Measurements from ENCODE around the gene GPR160. TPM values are rescaled to one million over a fixed set of nuclear protein-coding genes. Genes with fewer than 3 reads are reported as not detected.

GPR160 gene
- total and polyA plus RNA-seq, 9 of the 15 experiments (the other 6 are each of a cell fraction or from before 2014, with no cell fraction given), result 1.3 to 10.5 (median 8.3) TPM

- TF ChIP-seq, protein P1, sequence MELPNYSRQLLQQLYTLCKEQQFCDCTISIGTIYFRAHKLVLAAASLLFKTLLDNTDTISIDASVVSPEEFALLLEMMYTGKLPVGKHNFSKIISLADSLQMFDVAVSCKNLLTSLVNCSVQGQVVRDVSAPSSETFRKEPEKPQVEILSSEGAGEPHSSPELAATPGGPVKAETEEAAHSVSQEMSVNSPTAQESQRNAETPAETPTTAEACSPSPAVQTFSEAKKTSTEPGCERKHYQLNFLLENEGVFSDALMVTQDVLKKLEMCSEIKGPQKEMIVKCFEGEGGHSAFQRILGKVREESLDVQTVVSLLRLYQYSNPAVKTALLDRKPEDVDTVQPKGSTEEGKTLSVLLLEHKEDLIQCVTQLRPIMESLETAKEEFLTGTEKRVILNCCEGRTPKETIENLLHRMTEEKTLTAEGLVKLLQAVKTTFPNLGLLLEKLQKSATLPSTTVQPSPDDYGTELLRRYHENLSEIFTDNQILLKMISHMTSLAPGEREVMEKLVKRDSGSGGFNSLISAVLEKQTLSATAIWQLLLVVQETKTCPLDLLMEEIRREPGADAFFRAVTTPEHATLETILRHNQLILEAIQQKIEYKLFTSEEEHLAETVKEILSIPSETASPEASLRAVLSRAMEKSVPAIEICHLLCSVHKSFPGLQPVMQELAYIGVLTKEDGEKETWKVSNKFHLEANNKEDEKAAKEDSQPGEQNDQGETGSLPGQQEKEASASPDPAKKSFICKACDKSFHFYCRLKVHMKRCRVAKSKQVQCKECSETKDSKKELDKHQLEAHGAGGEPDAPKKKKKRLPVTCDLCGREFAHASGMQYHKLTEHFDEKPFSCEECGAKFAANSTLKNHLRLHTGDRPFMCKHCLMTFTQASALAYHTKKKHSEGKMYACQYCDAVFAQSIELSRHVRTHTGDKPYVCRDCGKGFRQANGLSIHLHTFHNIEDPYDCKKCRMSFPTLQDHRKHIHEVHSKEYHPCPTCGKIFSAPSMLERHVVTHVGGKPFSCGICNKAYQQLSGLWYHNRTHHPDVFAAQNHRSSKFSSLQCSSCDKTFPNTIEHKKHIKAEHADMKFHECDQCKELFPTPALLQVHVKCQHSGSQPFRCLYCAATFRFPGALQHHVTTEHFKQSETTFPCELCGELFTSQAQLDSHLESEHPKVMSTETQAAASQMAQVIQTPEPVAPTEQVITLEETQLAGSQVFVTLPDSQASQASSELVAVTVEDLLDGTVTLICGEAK (IDR thresholded peaks at IDR 0.05), result no peak
- TF ChIP-seq, protein P1 (CRISPR knock-in tag; IDR thresholded peaks at IDR 0.05), result no peak
- TF ChIP-seq, protein P2, sequence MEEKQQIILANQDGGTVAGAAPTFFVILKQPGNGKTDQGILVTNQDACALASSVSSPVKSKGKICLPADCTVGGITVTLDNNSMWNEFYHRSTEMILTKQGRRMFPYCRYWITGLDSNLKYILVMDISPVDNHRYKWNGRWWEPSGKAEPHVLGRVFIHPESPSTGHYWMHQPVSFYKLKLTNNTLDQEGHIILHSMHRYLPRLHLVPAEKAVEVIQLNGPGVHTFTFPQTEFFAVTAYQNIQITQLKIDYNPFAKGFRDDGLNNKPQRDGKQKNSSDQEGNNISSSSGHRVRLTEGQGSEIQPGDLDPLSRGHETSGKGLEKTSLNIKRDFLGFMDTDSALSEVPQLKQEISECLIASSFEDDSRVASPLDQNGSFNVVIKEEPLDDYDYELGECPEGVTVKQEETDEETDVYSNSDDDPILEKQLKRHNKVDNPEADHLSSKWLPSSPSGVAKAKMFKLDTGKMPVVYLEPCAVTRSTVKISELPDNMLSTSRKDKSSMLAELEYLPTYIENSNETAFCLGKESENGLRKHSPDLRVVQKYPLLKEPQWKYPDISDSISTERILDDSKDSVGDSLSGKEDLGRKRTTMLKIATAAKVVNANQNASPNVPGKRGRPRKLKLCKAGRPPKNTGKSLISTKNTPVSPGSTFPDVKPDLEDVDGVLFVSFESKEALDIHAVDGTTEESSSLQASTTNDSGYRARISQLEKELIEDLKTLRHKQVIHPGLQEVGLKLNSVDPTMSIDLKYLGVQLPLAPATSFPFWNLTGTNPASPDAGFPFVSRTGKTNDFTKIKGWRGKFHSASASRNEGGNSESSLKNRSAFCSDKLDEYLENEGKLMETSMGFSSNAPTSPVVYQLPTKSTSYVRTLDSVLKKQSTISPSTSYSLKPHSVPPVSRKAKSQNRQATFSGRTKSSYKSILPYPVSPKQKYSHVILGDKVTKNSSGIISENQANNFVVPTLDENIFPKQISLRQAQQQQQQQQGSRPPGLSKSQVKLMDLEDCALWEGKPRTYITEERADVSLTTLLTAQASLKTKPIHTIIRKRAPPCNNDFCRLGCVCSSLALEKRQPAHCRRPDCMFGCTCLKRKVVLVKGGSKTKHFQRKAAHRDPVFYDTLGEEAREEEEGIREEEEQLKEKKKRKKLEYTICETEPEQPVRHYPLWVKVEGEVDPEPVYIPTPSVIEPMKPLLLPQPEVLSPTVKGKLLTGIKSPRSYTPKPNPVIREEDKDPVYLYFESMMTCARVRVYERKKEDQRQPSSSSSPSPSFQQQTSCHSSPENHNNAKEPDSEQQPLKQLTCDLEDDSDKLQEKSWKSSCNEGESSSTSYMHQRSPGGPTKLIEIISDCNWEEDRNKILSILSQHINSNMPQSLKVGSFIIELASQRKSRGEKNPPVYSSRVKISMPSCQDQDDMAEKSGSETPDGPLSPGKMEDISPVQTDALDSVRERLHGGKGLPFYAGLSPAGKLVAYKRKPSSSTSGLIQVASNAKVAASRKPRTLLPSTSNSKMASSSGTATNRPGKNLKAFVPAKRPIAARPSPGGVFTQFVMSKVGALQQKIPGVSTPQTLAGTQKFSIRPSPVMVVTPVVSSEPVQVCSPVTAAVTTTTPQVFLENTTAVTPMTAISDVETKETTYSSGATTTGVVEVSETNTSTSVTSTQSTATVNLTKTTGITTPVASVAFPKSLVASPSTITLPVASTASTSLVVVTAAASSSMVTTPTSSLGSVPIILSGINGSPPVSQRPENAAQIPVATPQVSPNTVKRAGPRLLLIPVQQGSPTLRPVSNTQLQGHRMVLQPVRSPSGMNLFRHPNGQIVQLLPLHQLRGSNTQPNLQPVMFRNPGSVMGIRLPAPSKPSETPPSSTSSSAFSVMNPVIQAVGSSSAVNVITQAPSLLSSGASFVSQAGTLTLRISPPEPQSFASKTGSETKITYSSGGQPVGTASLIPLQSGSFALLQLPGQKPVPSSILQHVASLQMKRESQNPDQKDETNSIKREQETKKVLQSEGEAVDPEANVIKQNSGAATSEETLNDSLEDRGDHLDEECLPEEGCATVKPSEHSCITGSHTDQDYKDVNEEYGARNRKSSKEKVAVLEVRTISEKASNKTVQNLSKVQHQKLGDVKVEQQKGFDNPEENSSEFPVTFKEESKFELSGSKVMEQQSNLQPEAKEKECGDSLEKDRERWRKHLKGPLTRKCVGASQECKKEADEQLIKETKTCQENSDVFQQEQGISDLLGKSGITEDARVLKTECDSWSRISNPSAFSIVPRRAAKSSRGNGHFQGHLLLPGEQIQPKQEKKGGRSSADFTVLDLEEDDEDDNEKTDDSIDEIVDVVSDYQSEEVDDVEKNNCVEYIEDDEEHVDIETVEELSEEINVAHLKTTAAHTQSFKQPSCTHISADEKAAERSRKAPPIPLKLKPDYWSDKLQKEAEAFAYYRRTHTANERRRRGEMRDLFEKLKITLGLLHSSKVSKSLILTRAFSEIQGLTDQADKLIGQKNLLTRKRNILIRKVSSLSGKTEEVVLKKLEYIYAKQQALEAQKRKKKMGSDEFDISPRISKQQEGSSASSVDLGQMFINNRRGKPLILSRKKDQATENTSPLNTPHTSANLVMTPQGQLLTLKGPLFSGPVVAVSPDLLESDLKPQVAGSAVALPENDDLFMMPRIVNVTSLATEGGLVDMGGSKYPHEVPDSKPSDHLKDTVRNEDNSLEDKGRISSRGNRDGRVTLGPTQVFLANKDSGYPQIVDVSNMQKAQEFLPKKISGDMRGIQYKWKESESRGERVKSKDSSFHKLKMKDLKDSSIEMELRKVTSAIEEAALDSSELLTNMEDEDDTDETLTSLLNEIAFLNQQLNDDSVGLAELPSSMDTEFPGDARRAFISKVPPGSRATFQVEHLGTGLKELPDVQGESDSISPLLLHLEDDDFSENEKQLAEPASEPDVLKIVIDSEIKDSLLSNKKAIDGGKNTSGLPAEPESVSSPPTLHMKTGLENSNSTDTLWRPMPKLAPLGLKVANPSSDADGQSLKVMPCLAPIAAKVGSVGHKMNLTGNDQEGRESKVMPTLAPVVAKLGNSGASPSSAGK (IDR thresholded peaks at IDR 0.05), result no peak
- TF ChIP-seq C11orf30 (IDR thresholded peaks at IDR 0.05; ENCODE audit: low read depth), result no peak
These were observed 10.3 kb upstream of the GPR160 start (continued) for GRCh38 chr3:170027233-170028102.

Measured in K562 (cell line).